ENCODE results near the gene MMRN2.
"Not testable (repeated sequence)": the region's sequence is repeated elsewhere in the genome, so short reads cannot be mapped to it uniquely, and the experiment has no call there.

The MMRN2 gene

GRCh38 chr10:86955501-86956194 lies 1.8 kb downstream of the MMRN2 start:
- DNase-seq = no peak

DNA sequence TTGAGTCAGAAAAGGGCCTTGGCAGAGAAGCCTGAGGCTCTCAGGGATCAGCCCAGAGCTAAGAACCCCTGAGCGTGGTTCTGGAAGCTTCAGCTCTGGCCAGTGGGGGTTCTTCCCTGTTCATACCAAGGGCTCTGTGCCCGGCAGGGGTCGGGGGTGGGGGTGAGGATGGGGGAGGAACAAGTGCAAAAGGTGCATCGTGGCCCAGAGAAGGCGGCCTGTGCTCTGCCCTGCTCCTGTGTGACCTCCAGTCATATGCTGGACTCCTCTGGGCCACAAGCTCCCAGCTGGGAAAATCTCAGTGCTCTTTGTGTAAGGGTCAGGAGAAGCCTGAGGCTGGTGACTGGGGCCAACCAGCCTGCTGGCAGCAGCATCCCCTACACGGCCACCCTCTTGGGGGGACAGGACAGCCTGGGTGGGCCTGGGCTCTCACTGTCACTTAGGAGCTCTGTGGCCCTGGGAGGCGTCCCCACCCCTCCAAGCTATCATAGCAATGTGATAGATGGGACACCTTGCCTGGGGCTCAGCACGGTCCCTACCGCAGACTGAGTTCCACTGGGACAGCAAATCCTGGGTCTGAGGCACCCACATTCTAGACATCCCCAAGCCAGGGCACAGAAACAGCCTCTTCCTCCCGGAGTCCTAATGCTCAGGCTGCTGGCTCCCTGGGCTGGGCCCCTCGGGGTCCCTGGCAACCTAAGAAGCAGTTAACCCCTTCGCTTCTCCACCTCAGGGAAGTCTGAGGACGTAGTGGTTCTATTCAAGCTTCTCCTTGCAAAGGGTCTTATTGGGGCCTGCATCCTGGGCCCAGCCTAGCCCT lies 2.5 kb downstream of the MMRN2 start:
- no peak for DNase-seq

- peak; percentile 79 for DNase-seq
These were observed 3.4 kb downstream of the MMRN2 start for GRCh38 chr10:86953747-86954680.

DNA sequence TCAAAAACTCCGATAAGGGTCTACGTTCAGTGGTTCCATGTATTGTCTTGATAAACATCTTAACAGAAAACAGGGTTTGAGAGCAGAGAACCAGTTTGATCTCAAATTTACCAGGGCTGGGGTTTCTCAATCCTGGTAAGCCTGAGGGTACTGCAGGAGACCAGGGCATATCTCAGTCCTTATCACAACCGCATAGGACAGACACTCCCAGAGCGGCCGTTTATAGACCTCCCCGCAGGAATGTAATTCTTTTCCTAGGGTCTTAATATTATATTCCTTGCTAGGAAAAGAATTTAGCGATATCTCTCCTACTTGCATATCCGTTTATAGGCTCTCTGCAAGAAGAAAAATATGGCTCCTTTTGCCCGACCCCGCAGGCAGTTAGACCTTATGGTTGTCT lies 4.7 kb downstream of the MMRN2 start:
- DNase-seq = not testable (repeated sequence)

- DNase-seq = no peak
These were observed 5.3 kb downstream of the MMRN2 start for GRCh38 chr10:86952106-86952505.

GRCh38 chr10:86951184-86951761 lies 6.1 kb downstream of the MMRN2 start:
- no peak for DNase-seq

GRCh38 chr10:86950349-86950748 lies 7.1 kb downstream of the MMRN2 start:
- no peak for DNase-seq

- not testable (repeated sequence) for DNase-seq
These were observed 9.6 kb downstream of the MMRN2 start for GRCh38 chr10:86947806-86948205.

GRCh38 chr10:86946213-86947155 lies 10.9 kb downstream of the MMRN2 start:
- DNase-seq = no peak

GRCh38 chr10:86945361-86946212 lies 11.8 kb downstream of the MMRN2 start:
- DNase-seq = peak; percentile 55

- DNase-seq = no peak
These were observed 12.5 kb downstream of the MMRN2 start for GRCh38 chr10:86944907-86945306.

GRCh38 chr10:86944471-86944870 lies 12.9 kb downstream of the MMRN2 start:
- DNase-seq = no peak

DNA sequence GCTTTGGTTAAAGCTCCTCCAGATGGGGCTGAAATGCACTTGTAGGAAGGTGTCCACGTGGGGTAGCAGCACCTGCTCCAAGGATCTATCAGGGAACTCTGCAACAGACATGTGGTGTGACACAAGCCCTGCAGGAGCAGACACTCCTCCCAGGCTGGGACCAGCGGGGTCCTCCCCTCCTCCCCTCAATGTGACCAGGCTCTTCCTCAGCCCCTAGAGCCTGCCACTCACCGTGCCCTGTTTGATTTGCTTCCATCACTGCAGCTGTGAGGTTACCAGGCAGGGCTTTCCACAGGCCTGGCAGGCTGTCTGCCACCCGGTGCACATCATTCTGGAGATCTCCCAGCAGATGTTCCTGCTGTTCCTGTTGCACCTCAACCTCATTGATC lies 13.4 kb downstream of the MMRN2 start:
- DNase-seq = no peak

GRCh38 chr10:86943316-86944030 lies 13.9 kb downstream of the MMRN2 start:
- no peak for DNase-seq

GRCh38 chr10:86942441-86943315 lies 14.7 kb downstream of the MMRN2 start:
- peak; percentile 50 for DNase-seq

DNA sequence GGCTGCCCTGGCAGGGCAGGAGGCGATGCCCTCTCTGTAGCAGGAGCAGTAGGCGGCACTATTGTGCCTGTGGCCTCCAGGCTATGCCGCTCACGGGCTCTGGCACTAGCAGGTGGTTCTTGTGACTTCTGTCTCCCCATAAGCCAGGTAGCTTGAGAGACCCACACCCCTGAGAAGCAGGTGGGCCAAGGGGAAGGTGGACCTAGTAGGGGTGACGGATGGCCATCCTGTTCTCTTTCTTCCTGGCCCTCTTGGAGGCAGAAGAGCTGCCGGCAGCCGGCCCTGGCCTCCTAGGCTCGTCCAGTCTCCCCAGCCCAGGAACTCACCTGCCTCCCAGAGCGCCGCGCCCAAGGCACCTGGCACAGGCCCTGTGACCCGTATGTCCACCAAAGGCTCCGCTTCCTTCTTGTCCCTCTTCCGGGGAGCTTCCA lies 15.4 kb downstream of the MMRN2 start:
- no peak for DNase-seq

GRCh38 chr10:86941426-86941825 lies 16.0 kb downstream of the MMRN2 start:
- DNase-seq = no peak

GRCh38 chr10:86940677-86941076 lies 16.7 kb downstream of the MMRN2 start:
- no peak for DNase-seq

DNA sequence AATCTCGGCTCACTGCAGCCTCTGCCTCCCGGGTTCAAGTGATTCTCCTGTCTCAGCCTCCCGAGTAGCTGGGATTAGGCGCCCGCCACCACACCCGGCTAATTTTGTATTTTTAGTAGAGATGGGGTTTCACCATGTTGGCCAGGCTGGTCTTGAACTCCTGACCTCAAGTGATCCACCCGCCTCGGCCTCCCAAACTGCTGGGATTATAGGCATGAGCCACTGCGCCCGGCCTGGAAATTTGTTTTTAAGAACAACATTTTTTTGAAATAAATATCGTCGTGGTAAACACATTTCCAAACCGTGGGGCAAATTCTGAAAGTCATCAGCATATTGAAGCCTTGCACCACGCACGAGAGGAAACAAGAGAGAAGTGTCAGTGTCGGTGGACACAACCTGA lies 17.3 kb downstream of the MMRN2 start:
- DNase-seq = not testable (repeated sequence)

Measured in retina (tissue), 1 donor.